Activated naive CD4-positive, alpha-beta T cell (primary cell): ENCODE data around the gene GDPD5.
"Not testable (repeated sequence)": the region's sequence is repeated elsewhere in the genome, so short reads cannot be mapped to it uniquely, and the experiment has no call there.

Source experiments
- DNase-seq, 4 experiments: peaks; one replicate each; lab custom pipeline; 2025; lab: John Stamatoyannopoulos, UW

Gene GDPD5

GRCh38 chr11:75429902-75430713 is 95.6 kb downstream of the GDPD5 start:
- DNase-seq, result peak in 2 of 4 experiments; percentile 19 to 54

GRCh38 chr11:75429641-75429901 is 96.2 kb downstream of the GDPD5 start:
- no peak for DNase-seq

- no peak for DNase-seq
Measured at GRCh38 chr11:75428989-75429640, 96.6 kb downstream of the GDPD5 start.

GRCh38 chr11:75428281-75428724 is 97.4 kb downstream of the GDPD5 start:
- peak in 3 of 4 experiments; percentile 18 to 30 (median 27) for DNase-seq

- no peak for DNase-seq
Measured at GRCh38 chr11:75427181-75427580, 98.6 kb downstream of the GDPD5 start.

- no peak for DNase-seq
Measured at GRCh38 chr11:75426720-75427086, 99.0 kb downstream of the GDPD5 start.

GRCh38 chr11:75425422-75425821 is 100.3 kb downstream of the GDPD5 start:
- no peak for DNase-seq

- DNase-seq, result no peak
Measured at GRCh38 chr11:75424396-75424795, 101.3 kb downstream of the GDPD5 start.

GRCh38 chr11:75423721-75424120 is 102.0 kb downstream of the GDPD5 start:
- no peak for DNase-seq

- no peak for DNase-seq
Measured at GRCh38 chr11:75422248-75423231, 103.2 kb downstream of the GDPD5 start.

- DNase-seq, result no peak
Measured at GRCh38 chr11:75421902-75422247, 103.9 kb downstream of the GDPD5 start.

- DNase-seq, result no peak
Measured at GRCh38 chr11:75421035-75421602, 104.6 kb downstream of the GDPD5 start.

- no peak for DNase-seq
Measured at GRCh38 chr11:75420224-75421034, 105.3 kb downstream of the GDPD5 start.

- DNase-seq, result no peak
Measured at GRCh38 chr11:75413864-75414263, 111.9 kb downstream of the GDPD5 start.

GRCh38 chr11:75413146-75413545 is 112.6 kb downstream of the GDPD5 start:
- DNase-seq, result not testable (repeated sequence)

- DNase-seq, result not testable (repeated sequence)
Measured at GRCh38 chr11:75409971-75410370, 115.8 kb downstream of the GDPD5 start.

- no peak for DNase-seq
Measured at GRCh38 chr11:75408957-75409219, 116.9 kb downstream of the GDPD5 start.

GRCh38 chr11:75406338-75406777 is 119.4 kb downstream of the GDPD5 start:
- no peak for DNase-seq

GRCh38 chr11:75403983-75404658 is 121.6 kb downstream of the GDPD5 start:
- DNase-seq, result no peak

GRCh38 chr11:75403037-75403436 is 122.7 kb downstream of the GDPD5 start:
- no peak for DNase-seq
